ENCODE results near the gene PPIF. TPM values are rescaled to one million over a fixed set of nuclear protein-coding genes. Genes with fewer than 3 reads are reported as not detected.

Gene PPIF
- total and polyA plus RNA-seq, 2 of the 13 experiments (the other 11 are each of a cell fraction or from before 2014, with no cell fraction given), result 147 to 157 TPM

DNA sequence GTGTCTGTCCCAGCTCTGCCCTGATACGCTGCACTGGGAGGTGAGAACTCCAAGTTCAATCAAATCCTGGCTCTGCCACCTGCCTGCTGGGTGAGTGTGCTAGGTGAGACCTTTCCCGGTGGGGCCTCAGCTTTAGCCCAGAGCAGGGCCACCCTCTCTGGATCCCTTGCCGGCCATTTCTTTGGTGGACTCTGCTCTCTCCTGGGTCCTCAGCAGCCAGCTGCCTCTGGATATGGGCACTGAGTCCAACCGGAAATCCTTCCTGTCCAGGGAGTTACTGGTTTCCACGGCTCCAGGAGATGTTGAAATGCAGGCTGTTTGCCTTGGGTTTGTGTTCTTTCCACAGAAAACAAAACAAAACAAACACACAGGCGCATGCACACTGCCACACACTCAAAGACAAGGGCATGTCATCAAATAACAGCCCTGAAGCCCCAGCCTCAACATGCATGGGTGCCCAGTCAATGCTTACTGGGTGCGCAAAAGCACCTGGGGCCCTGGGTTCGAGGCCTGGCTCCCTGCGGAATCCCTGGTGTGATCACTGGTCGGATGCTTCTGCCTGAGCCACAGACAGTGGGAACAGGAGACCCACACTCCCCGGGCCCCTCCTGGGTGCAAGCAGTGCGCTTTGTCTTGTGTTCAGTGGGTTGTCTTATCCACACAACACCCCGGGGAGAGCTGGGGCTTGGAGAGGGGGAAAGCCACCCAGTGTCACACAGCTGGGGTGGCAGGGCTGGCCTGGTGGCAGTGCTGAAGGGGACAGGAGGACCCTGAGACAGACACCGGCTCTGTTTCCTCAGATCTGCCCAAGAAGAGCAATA is 33.1 kb downstream of the PPIF start (continued):
- no peak for TF ChIP-seq REL (CRISPR knock-in tag; conservative IDR thresholded peaks at IDR 0.05)
- no peak for TF ChIP-seq FOSL1 (CRISPR knock-in tag; IDR thresholded peaks at IDR 0.05; ENCODE audit: borderline replicate concordance)
- TF ChIP-seq, protein P1, sequence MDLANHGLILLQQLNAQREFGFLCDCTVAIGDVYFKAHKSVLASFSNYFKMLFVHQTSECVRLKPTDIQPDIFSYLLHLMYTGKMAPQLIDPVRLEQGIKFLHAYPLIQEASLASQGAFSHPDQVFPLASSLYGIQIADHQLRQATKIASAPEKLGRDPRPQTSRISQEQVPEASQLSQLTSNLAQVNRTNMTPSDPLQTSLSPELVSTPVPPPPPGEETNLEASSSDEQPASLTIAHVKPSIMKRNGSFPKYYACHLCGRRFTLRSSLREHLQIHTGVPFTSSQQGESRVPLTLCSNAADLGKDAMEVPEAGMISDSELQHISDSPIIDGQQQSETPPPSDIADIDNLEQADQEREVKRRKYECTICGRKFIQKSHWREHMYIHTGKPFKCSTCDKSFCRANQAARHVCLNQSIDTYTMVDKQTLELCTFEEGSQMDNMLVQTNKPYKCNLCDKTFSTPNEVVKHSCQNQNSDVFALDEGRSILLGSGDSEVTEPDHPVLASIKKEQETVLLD (CRISPR knock-in tag; IDR thresholded peaks at IDR 0.05; ENCODE audit: low read depth), result no peak
- no peak for TF ChIP-seq ZSCAN30 (CRISPR knock-in tag; IDR thresholded peaks at IDR 0.05)
- TF ChIP-seq, protein P2, sequence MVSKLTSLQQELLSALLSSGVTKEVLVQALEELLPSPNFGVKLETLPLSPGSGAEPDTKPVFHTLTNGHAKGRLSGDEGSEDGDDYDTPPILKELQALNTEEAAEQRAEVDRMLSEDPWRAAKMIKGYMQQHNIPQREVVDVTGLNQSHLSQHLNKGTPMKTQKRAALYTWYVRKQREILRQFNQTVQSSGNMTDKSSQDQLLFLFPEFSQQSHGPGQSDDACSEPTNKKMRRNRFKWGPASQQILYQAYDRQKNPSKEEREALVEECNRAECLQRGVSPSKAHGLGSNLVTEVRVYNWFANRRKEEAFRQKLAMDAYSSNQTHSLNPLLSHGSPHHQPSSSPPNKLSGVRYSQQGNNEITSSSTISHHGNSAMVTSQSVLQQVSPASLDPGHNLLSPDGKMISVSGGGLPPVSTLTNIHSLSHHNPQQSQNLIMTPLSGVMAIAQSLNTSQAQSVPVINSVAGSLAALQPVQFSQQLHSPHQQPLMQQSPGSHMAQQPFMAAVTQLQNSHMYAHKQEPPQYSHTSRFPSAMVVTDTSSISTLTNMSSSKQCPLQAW (CRISPR knock-in tag; IDR thresholded peaks at IDR 0.05), result peak; percentile 75; the same call in 1 of the 2 replicates
- TF ChIP-seq MAF1 (CRISPR knock-in tag; IDR thresholded peaks at IDR 0.05; ENCODE audit: borderline replicate concordance), result no peak
- peak; percentile 76; the same call in 1 of the 2 replicates for TF ChIP-seq HIVEP1 (CRISPR knock-in tag; IDR thresholded peaks at IDR 0.05)
- TF ChIP-seq KMT2A (CRISPR knock-in tag; IDR thresholded peaks at IDR 0.05), result 0 out of 2 replicates have a peak, but pooled peaks have one; percentile 19
- TF ChIP-seq ELF1 (CRISPR knock-in tag; IDR thresholded peaks at IDR 0.05), result peak; percentile 74
- TF ChIP-seq CC2D1A (CRISPR knock-in tag; IDR thresholded peaks at IDR 0.05), result no peak
- TF ChIP-seq ATRX (CRISPR knock-in tag; IDR thresholded peaks at IDR 0.05; ENCODE audit: borderline replicate concordance), result no peak
- TF ChIP-seq ZNF143 (CRISPR knock-in tag; IDR thresholded peaks at IDR 0.05), result no peak
- TF ChIP-seq MAFF (IDR thresholded peaks at IDR 0.05; ENCODE audit: low read depth, low read length), result no peak
- no peak for TF ChIP-seq TMF1 (CRISPR knock-in tag; IDR thresholded peaks at IDR 0.05; ENCODE audit: low read depth)
- TF ChIP-seq NR3C1 (CRISPR knock-in tag; IDR thresholded peaks at IDR 0.05), result no peak
- TF ChIP-seq ZNF343 (CRISPR knock-in tag; IDR thresholded peaks at IDR 0.05), result peak; percentile 53; the same call in 1 of the 2 replicates
- TF ChIP-seq EHMT2 (IDR thresholded peaks at IDR 0.05; ENCODE audit: borderline replicate concordance, low read depth, low read length), result peak; percentile 55; the same call in 1 of the 2 replicates
- peak; percentile 46; the same call in 1 of the 2 replicates for TF ChIP-seq ZKSCAN8 (CRISPR knock-in tag; IDR thresholded peaks at IDR 0.05; ENCODE audit: borderline replicate concordance)
- TF ChIP-seq RFXAP (CRISPR knock-in tag; IDR thresholded peaks at IDR 0.05; ENCODE audit: borderline replicate concordance), result no peak
- TF ChIP-seq, protein P3, sequence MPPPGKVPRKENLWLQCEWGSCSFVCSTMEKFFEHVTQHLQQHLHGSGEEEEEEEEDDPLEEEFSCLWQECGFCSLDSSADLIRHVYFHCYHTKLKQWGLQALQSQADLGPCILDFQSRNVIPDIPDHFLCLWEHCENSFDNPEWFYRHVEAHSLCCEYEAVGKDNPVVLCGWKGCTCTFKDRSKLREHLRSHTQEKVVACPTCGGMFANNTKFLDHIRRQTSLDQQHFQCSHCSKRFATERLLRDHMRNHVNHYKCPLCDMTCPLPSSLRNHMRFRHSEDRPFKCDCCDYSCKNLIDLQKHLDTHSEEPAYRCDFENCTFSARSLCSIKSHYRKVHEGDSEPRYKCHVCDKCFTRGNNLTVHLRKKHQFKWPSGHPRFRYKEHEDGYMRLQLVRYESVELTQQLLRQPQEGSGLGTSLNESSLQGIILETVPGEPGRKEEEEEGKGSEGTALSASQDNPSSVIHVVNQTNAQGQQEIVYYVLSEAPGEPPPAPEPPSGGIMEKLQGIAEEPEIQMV (CRISPR knock-in tag; IDR thresholded peaks at IDR 0.05; ENCODE audit: low read depth), result peak; percentile 99
- no peak for TF ChIP-seq ZNF724P (CRISPR knock-in tag; IDR thresholded peaks at IDR 0.05; ENCODE audit: borderline replicate concordance)
- no peak for TF ChIP-seq ARNT (IDR thresholded peaks at IDR 0.05)

All from HepG2 (cell line).